Activated CD4-positive, alpha-beta T cell treated with anti-CD3 and anti-CD28 coated beads, Interleukin-2, amount 10 ng/mL, durations not matched to agents 24 days and 14 days (primary cell): ENCODE results near the gene ZNF28. TPM values are rescaled to one million over a fixed set of nuclear protein-coding genes. Genes with fewer than 3 reads are reported as not detected.

Experiments used
- total RNA-seq: library from RNA; stranded (reverse); gene quantifications from 2 replicates; pipeline ENCODE4 v1.2.3, GENCODE V29; 2022

The ZNF28 gene
- total RNA-seq, 1 donor from 2014 or later, result 18.0 TPM

Other genes starting within 250 kb of the ZNF28 start
- 22.1 and 26.3 TPM in 2 replicates for gene ZNF83, start 183.3 kb downstream of the ZNF28 start, total RNA-seq
- 15.9 and 18.2 TPM in 2 replicates for gene ZNF611, start 86.6 kb downstream of the ZNF28 start, total RNA-seq
- gene ZNF600, start 34.8 kb downstream of the ZNF28 start, total RNA-seq, result 10.6 and 10.7 TPM in 2 replicates
- gene ZNF468, start 36.0 kb upstream of the ZNF28 start, total RNA-seq, result 13.3 and 15.9 TPM in 2 replicates
- gene ZNF320, start 76.0 kb upstream of the ZNF28 start, total RNA-seq, result 8.0 and 17.8 TPM in 2 replicates
- gene ZNF888, start 101.8 kb upstream of the ZNF28 start, total RNA-seq, result 4.4 and 6.5 TPM in 2 replicates
- gene ZNF816, start 141.2 kb upstream of the ZNF28 start, total RNA-seq, result 8.9 TPM in 2 replicates
- not detected in 2 replicates for gene ERVV-1, start 192.3 kb upstream of the ZNF28 start, total RNA-seq
- not detected in 2 replicates for gene ERVV-2, start 223.1 kb upstream of the ZNF28 start, total RNA-seq